Measurements from ENCODE around the gene PPEF2.
"Not testable (repeated sequence)": the region's sequence is repeated elsewhere in the genome, so short reads cannot be mapped to it uniquely, and the experiment has no call there.

Gene PPEF2

DNA sequence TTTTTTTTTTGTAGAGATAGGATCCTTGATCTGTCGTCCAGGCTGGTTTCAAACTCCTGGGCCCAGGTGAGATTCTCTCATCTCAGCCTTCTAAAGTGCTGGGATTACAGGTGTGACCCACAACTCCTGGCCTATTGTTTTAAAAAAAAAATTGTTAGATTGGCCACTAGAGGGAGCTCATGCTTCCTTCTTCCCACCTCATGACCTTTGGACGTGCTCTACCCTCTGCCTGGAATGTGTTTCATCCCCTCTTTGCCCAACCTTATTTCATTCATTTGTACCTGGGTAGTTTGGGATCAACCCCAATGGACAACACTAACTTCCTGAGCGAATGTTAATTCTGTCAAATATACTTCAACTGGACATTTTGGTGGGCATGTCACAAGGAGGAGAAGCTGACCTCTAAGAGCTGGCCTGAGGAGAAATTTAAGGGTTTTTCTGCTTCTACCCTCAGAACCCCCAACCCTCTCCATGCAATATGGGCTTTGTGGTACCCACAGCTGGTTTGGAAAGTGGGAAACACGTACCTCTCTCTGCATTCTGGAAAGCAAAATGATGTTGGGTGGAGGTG lies 6.4 kb downstream of the PPEF2 start:
- DNase-seq (ENCODE audit: insufficient read length, low spot score) (peak; percentile 19), FAIRE-seq (no peak)

DNA sequence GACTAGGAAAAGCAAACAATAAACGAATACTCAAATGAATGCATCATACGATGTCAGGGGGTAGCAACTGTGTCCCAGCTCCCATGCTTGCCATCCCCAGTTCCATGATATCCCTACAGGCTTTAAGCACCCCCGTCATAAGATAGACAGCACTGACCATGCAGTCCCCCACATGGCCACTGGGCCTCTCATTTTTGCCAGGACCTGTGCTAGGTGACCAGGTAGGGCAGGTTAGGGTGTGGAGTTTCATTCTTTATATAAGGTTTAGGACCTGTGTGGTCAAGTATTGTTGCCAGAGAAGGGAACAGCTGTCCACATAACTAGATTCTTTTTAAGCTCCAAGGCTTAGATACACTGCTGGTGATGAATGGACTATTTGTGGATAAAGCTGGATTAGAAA lies 9.7 kb downstream of the PPEF2 start:
- DNase-seq (ENCODE audit: insufficient read length, low spot score) = no peak
- no peak for FAIRE-seq

DNA sequence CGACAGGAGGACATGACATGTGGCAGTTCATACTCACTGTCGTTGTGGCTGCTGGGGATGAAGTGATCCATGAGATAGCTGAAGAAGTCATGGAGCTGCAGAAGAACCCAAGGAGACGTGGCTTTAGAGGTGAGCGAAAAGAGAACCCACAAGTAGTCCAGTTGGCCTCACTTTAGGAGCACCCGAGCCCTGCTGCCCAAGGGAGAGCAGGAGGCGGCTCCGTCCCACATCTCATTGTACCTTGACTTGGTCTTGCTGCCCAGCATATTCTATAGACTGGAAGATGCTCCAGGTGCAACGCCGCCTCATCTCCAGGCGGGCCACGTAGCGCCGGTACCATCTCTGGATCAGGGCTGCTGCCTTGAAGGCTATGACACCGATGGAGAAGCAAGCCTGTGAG lies 10.6 kb downstream of the PPEF2 start:
- no peak for DNase-seq (ENCODE audit: insufficient read length, low spot score)
- no peak for FAIRE-seq

DNA sequence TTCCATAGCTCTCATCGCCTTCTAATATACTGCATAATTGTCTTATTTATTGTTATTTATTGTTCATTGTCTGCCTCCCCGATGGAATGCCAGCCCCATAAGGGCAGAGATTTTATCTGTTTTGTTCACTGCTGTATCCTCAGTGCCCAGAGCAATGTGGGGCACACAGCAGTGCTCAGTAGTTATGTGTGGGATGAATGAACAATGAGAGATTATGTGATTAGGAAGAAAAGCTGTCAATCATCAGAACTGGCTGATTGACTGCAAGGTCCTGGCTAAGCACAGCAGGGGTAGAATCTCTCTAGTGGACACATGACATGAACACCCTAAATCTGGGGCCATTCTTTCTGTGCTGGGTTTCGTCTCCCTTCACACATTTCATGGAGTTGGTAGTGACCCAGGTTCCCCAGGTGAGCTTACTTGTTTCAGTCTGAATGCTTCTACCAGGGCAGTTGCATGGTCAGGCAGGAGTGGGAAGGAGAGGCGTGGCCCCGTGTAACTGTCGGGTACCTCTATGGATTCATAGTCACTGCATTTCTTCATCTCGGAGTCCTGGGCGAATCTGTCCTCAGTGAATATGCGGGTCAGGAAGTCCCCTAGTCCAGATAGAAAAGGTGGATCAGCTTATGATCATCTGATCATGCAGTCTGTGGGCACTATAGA lies 12.6 kb downstream of the PPEF2 start:
- DNase-seq (ENCODE audit: insufficient read length, low spot score) (no peak), FAIRE-seq (no peak)

DNA sequence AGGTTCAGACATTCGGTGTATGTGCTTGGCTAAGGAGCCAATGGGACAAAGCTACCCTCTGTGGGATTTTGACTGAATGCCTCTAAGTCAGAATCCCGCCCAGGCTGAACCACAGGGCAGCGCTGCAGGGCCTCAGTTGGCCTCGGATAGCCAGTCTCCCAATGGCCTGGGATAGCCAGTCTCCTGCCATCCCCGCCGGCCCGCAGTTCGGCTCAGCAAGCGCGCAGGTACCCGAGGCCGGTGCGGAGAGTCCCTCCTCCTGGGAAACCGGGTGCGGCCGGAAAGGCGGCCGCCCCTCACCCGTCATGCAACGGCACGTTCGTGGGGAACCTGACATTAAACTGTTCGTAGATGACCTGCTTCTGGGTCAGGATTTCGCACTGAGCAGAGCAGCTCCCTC lies 16.1 kb downstream of the PPEF2 start:
- FAIRE-seq (no peak), DNase-seq (ENCODE audit: insufficient read length, low spot score) (no peak)

DNA sequence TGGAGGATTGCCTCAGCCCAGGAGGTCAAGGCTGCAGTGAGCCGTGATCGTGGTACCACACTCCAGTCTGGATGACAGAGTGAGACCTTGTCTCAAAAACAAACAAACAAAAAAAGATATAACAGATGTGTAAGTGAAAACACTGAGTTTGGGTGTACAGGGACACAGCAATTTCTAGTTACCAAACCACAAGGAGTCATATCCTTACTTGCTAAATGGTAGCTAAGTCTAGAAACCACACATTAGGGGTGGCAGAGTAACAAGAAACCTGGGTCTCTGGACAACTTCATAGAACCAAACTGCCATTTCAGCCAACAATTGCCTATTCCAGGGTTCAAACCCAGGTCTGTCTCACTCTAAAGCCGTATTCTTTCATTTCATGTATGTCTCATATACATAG lies 20.8 kb downstream of the PPEF2 start:
- DNase-seq (ENCODE audit: insufficient read length, low spot score) = no peak
- no peak for FAIRE-seq

DNA sequence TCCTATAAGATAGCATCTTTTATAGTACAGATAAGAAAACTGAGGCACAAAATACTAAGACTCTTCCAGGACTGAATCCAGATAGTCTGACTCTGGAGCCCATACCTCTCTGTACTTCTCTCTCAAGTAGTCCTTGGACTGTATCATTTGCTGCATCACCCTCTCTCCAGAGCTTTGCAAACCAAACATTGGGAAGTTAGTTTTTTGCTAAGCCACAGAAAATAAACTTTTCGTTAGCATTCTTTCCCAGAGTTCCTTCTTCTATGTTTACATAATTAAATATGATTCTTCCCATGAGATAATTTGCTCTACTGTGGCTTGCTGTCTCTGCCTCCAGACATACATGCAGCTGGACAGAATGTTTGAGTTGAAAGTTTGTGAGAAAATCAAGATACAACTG lies 22.0 kb downstream of the PPEF2 start:
- DNase-seq (ENCODE audit: insufficient read length, low spot score) = no peak
- FAIRE-seq = no peak

DNA sequence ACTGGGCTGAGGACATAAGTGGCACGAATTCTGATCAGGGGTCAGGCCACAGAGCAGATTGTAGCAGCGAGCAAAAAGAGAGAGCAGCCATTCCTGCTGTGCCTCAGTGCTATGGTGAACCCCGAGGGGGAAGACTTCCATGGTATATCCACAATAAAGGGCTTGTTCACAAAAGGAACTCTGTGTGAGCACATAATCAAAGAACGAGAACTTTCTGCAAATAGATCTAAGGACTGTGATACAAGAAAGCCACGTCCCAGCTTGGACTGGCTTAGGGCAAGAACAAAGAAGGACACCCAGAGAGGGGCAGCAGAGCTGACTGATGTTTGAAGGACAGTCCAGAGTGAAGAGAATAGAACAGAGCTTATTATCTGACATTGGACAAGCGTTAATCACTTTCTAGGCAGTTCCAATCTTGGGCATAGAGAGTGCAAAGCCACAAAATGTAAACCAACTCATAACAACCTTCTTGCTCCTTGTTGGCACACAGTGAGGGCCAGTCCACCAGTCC lies 24.0 kb downstream of the PPEF2 start:
- FAIRE-seq (no peak), DNase-seq (ENCODE audit: insufficient read length, low spot score) (no peak)

DNA sequence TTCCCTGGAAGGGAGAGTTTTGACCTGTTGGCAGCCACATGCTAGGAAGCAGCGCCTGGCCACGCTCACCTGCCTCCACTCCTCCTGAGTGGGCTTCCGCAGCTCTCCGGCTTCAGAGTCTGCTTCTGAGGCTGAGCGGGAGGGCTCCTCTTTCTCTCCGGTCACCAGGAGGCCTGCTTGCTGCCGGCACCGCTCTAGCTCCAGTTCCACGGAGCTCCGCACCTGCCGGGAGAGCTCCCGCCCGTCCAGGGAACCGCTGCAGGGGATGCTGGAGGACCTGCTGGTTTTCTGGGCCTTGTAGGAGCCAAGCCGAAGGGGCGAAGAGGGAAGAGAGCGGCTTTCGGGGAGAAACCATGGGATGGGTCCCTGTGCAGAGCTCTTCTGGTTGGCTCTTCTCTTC lies 26.0 kb downstream of the PPEF2 start:
- FAIRE-seq (no peak), DNase-seq (ENCODE audit: insufficient read length, low spot score) (no peak)

DNA sequence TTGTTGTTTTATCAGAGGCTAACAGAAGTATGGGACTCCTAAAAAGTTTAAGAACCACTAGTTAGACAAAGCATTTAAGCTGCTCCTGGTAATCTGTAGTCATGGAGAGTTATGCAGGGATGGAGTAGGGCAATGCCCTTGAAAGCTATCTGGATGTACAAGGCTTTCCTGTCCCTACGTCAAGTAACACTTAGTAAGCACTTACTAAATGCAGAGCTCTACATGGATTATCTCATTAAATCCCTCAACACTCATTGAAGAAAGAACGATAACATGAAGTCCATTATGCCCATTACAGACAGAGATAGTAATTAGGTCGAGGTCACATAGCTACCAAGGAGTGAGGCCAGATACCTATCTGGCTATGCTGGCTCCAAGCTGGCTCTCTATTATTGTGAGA lies 33.2 kb downstream of the PPEF2 start:
- no peak for FAIRE-seq
- no peak for DNase-seq (ENCODE audit: insufficient read length, low spot score)

DNA sequence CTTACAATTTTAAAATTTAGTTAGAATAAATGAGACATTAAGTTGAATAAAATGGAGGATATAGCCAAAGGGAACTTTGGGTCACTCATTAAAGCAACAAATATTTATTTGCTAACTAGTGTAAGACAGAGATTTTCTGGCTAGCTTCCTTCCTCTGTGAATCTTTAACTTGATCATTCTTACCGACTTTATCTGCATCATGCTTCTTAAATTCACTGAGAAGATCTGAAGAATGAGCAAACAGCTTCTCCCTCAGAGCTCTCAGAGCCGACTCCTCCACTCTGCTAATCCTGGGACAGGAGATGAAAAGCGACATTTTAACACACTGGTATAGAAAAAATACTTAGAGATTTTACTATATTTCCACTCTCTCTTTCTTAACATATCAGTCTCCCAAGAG lies 35.1 kb downstream of the PPEF2 start:
- no peak for FAIRE-seq

DNA sequence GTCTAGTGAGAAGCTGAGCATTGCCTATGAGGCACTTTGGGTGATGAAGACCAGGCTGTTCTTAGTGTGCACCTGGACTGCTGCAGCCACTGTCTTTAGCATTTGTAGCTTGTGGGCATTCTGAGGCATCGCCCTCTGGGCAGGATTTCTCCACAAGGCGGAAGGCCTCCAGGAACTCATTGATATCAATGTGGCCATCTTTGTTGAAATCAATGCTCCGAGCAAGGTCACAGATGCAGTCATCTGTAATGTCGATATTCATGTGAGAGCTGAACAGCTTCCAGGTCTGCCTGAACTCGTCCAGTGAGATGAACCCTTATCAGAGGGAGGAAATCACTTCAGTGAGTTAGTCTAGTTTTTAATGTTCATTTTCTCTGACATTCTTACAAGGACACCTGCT lies 41.6 kb downstream of the PPEF2 start:
- no peak for FAIRE-seq
- DNase-seq (ENCODE audit: insufficient read length, low spot score) = no peak

More for the DNA sequence above, 35.1 kb downstream of the PPEF2 start:
- DNase-seq (ENCODE audit: insufficient read length, low spot score) = no peak

DNA sequence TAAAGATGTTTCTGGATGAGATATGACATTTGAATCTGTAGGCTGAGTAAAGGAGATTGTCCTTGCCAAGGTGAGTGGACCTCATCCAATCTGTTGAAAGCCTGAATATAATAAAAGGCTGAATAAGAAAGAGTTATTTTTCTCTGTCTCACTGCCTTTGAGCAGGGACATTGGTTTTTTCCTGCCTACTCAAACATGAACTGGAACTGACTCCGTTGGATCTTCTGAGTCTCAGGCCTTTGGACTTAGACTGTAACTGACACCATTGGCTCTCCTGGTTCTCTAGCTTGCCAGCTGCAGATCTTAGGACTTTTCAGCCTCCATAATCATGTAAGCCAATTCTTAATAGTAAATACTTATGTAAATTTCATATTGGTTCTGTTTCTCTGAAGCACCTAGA lies 43.5 kb downstream of the PPEF2 start:
- DNase-seq (ENCODE audit: insufficient read length, low spot score) = no peak
- no peak for FAIRE-seq

DNA sequence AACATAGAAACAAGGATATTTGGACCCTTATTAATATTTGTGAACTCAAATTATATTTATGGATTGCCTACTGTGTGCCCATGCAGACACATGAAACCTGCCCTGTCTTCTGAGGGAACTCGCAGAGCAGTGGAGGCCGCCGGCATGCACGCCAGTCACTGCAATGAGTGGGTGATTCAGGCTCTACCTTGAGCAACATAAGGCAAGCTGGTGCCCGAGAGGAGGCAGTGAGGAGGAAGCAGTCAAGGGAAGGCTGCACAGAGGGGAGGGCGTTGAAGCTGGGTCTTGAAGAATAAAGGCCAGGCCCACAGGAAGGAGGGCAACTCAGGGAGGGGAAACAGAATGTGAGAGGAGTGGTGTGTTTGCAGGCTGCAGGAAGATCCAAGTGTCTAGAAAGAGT lies 52.8 kb downstream of the PPEF2 start:
- FAIRE-seq (no peak), DNase-seq (ENCODE audit: insufficient read length, low spot score) (no peak)

DNA sequence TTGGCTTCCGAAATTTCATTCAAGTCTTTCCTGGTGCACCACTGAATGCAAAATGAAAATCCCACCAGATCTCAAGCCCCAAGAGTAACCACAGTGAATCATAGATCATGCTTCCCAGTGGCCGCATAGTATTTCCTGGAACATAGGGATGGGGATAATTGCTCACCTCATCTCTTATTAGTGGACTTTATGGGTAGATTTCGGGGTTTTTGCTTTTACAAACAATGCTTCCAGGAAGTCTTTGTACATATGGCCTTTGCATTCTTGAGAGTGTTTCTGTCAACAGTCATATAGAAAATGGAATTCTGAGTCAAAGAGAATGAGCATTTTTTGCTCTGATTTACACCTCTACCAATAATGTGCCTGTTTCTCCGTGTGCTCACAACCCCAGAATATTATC lies 53.4 kb downstream of the PPEF2 start:
- no peak for FAIRE-seq

DNA sequence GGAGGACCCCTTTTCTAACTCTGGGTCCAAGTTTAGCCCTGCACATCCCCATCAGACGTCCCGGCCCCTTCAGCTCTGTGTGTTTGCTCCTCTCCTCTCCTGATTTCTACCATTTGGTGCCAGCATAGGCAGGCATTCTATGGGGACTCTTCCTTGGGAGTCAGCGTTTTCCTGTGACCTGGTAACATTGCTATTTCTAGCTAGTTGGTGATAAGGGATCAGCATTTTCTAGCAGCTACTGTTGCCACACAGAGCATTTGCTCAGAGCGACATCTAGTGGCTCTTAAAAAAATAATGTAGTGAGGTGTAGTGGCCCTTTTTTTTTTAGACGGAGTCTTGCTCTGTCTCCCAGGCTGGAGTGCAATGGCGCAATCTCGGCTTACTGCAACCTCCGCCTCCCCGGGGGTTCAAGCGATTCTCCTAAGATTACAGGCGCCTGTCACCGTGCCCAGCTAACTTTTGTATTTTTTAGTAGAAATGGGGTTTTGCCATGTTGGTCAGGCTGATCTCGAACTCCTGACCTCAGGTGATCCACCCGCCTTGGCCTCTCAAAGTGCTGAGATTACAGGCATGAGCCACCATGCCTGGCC lies 54.0 kb downstream of the PPEF2 start:
- peak; percentile 67 for DNase-seq (ENCODE audit: insufficient read length, low spot score)
- not testable (repeated sequence) for FAIRE-seq

More for the DNA sequence above, 53.4 kb downstream of the PPEF2 start:
- DNase-seq (ENCODE audit: insufficient read length, low spot score) = no peak

DNA sequence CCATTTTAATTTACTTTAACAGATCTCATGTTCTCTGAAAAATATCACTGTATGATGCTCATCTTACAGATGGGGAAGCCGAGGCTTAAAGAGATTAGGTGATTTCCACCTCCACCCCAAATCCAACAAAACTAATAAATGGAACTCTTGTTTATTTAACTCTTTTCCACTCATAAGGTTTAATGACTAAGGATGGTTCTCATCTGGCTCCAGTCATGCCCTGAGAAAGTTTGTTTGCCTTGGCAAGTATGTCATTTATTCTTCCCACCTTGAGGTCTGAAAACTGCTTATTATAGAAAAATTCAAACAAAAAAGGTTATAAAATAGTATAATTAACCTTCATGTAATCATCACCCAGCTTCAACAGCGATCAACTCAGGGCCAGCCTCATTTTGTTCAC lies 56.3 kb downstream of the PPEF2 start:
- FAIRE-seq = no peak

DNA sequence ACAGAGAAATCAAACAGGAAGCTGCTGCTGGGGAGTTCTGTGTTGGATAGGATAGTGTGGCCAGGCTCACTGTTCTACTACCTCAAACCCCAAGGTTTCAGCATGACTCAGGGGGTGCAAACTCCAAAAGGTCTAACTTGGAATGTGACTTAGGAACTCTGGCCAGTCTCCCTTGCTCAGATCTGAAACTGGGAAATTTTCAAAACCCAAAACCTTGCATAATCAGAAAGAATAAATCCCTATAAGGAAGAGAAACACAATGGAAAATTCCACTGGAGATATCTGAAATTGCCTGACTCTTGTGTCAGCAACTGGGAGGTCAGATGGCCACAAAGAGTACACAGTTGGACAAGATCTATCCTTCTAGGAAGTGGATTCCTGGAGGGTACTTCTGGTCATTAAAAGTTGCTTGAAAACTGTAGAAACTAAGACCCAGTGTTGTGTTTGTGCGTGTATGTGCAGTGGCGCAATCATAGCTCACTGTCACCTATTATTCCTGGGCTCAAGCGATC lies 58.0 kb downstream of the PPEF2 start:
- FAIRE-seq = no peak
- no peak for DNase-seq (ENCODE audit: insufficient read length, low spot score)

More for the DNA sequence above, 56.3 kb downstream of the PPEF2 start:
- no peak for DNase-seq (ENCODE audit: insufficient read length, low spot score)

DNA sequence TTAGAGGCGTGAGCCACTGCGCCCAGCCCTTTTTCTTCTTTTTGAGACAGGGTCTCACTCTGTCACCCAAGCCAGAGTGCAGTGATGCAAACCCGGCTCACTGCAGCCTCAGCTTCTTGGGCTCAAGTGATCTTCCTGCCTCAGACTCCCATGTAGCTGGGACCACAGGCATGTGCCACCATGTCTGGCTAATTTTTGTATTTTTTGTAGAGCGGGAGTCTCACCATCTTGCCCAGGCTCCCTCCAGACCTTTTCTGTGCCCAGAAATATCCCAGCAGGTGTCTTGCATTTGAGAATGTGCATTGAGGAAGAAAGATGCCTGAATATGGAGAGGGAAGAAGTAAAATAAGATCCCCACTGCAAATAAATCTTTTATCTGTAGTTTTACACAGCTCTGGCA lies 58.7 kb downstream of the PPEF2 start:
- DNase-seq (ENCODE audit: insufficient read length, low spot score) (no peak), FAIRE-seq (no peak)

DNA sequence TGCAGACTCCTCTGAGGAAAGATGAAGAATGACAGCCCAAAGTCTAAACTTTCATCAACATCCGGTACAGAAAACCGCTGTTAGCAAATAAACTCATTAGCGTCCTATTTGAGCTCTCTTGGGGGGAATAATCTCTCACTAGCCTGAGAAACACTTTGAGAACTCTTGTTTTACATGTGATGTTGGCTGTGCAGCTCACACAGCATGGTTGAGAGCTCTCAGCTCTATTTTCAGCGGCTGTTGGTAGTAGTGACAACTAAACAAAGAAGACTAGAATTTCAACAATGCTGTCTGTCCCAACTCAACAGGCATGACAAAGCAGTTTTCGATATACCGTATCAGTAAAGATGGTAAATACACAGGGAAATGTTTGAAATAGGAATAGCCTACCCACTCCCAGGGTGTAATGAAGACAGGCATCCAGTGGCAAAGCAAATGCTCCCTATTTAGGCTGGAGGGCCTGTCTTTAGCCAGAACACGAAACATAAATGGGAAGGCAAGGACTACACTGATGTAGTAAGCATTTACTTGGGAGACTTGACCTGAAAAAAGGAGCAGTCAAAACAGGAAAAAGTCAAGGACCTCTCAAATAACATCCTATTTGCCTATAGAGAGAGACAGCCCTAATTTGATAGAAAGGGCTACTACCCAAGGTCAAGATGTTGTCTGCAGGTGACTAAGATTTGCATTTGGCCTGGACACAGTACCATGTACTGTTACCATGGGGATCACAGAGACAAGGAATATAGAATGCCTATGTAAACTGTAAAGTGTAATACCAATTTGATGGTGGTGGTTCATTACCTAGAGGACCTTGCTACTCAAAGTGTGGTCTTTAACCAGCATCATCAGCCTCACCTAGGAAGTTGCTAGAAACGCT lies 60.4 kb downstream of the PPEF2 start:
- no peak for FAIRE-seq
- no peak for DNase-seq (ENCODE audit: insufficient read length, low spot score)

DNA sequence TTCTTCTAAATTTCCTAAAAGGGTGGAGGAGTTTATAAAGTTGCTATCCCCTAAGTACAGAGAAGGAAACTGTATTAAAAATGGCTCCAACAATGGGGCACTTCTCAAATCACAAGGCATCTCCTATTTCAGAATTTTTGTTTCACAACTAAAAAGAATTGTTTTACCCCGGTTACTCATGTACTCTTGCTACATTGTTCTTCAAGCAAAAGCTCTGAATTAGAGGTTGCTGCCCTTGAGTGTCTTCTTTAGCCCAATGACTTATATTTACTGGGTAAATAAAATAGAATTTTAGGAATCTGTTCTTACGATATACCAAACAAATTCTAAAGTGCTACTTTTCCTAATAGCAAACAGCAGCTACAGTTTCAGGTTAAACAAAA lies 67.5 kb downstream of the PPEF2 start:
- DNase-seq (ENCODE audit: insufficient read length, low spot score) (no peak), FAIRE-seq (no peak)

All from HTR-8/SVneo (cell line).